HEK293T (cell line): Measurements from ENCODE around the gene PHRF1.

Source experiments
- CTBP1 ChIP-seq: fragments of 450-650 bp; IDR thresholded peaks from 2 replicates; pipeline ENCODE4 v1.6.1; 2016; ENCODE audit warnings: borderline replicate concordance
- FOXA1 ChIP-seq: fragments of 450-650 bp; IDR thresholded peaks from 2 replicates; pipeline ENCODE4 v1.6.1; 2016; ENCODE audit warnings: mild to moderate bottlenecking
- FOXM1 ChIP-seq: fragments of 450-650 bp; IDR thresholded peaks from 2 replicates; pipeline ENCODE4 v1.6.1; 2017; ENCODE audit warnings: mild to moderate bottlenecking, borderline replicate concordance
- NFRKB ChIP-seq: fragments of 450-650 bp; IDR thresholded peaks from 2 replicates; pipeline ENCODE4 v1.6.1; 2016; ENCODE audit warnings: mild to moderate bottlenecking, moderate library complexity
- TARDBP ChIP-seq: fragments of 450-650 bp; IDR thresholded peaks from 2 replicates; pipeline ENCODE4 v1.6.1; 2016
- ZNF384 ChIP-seq: fragments of 450-650 bp; IDR thresholded peaks from 2 replicates; pipeline ENCODE4 v1.6.1; 2016

DNA sequence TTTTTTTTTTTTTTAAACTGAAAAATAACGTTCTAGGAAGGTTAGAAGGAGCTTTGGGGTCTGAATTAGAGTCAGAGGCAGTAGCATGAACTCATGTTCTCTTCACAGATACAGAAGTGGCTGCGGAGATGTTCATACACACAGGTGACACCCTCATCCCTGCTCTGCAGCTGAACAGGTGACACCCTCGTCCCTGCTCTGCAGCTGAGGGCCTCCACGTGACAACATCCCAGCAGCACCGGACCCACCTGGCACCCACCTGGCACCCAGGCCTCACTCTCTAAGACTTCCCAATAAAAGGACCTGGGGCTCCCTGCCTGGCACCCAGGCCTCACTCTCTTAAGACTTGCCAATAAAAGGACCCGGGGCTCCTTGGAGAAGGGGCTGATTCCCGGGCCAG is 80.6 kb downstream of the PHRF1 start:
- TF ChIP-seq NFRKB (no peak), FOXA1 (no peak), TARDBP (no peak), FOXM1 (no peak), CTBP1 (no peak), ZNF384 (no peak)
